Right lobe of liver (tissue), 4 donors: ENCODE results near the gene ICE1.

Source experiments
- CTCF ChIP-seq, 4 donors: fragments of 200-600 bp in 3 of 4; fragments of 450-650 bp in 1 of 4; IDR thresholded peaks; one replicate each; pipeline versions ENCODE4 v1.5.1 to v1.8.0; 2016 to 2022; ENCODE audit warnings: antibody characterized with exemption in 4 of 4, mild to moderate bottlenecking in 2 of 4
- POLR2A ChIP-seq: fragments of 450-650 bp; IDR thresholded peaks from one replicate; pipeline ENCODE4 v1.6.1; 2017; ENCODE audit warnings: antibody characterized with exemption, mild to moderate bottlenecking
- donor health status: DM: no; HTN: no; CAD: no.
- donor health status: DM: no; HTN: no; CAD: no.
- donor health status: DM: no; HTN: yes; CAD: no.

GRCh38 chr5:5486122-5486521 is 63.6 kb downstream of the ICE1 start:
- TF ChIP-seq CTCF (IDR thresholded peaks at IDR 0.05) (no peak), POLR2A (no peak)
